IPS-18a (cell line): ENCODE results near the gene ATP1A2.

Source experiments
- H3K27ac ChIP-seq: one replicate; pipeline ENCODE4 v1.5.1; 2013; ENCODE audit warnings: low read length
- H3K27me3 ChIP-seq: one replicate; pipeline ENCODE4 v1.6.1; 2013; ENCODE audit warnings: mild to moderate bottlenecking, low read length; ENCODE audit not compliant: control insufficient read depth, insufficient read depth
- H3K36me3 ChIP-seq: one replicate; pipeline ENCODE4 v1.6.1; 2013; ENCODE audit warnings: low read depth, low read length; ENCODE audit not compliant: control insufficient read depth
- H3K4me1 ChIP-seq: one replicate; pipeline ENCODE4 v1.6.1; 2013; ENCODE audit warnings: low read depth, low read length; ENCODE audit not compliant: control insufficient read depth
- H3K4me3 ChIP-seq: one replicate; pipeline ENCODE4 v1.5.1; 2013; ENCODE audit warnings: low read length
- H3K9ac ChIP-seq: one replicate; pipeline ENCODE4 v1.6.1; 2013; ENCODE audit warnings: mild to moderate bottlenecking, low read length, moderate library complexity
- H3K9me3 ChIP-seq: one replicate; pipeline ENCODE4 v1.6.1; 2013; ENCODE audit warnings: low read depth, low read length; ENCODE audit not compliant: control insufficient read depth

Gene ATP1A2

GRCh38 chr1:160192234-160192633 is 76.7 kb downstream of the ATP1A2 start:
- no peaks in the 10 kb centered on the region for H3K9me3 ChIP-seq
- no peak overlapping the region for H3K9ac ChIP-seq
- no peaks in the 10 kb centered on the region for H3K27me3 ChIP-seq
- no peak overlapping the region for H3K27ac ChIP-seq
- peaks cover 26% of the 10 kb centered on the region for H3K4me1 ChIP-seq
- no peaks in the 10 kb centered on the region for H3K36me3 ChIP-seq
- H3K4me3 ChIP-seq: no peak overlapping the region
